Fibroblast of mammary gland (primary cell): Measurements from ENCODE around the gene CEP63.
A peak's percentile ranks its signal among the peaks of the same experiment; 100 is the strongest.

Source experiments
- DNase-seq: peaks from one replicate; pipeline ENCODE4 v3.0.0-alpha.2; 2010; ENCODE audit warnings: low read depth
- H3K4me3 ChIP-seq: 2 replicates; pipeline ENCODE4 v1.5.1; 2011; ENCODE audit warnings: low read depth, mild to moderate bottlenecking, low read length, moderate library complexity; ENCODE audit not compliant: control insufficient read depth
- TF ChIP-seq, protein P1 (sequence below): conservative IDR thresholded peaks from 2 replicates; pipeline ENCODE4 v1.5.1; 2011; ENCODE audit warnings: low read depth, low read length, inconsistent platforms; ENCODE audit not compliant: control insufficient read depth, insufficient read depth

CEP63 gene

GRCh38 chr3:134621854-134622253 lies 136.0 kb downstream of the CEP63 start:
- DNase-seq = peak; percentile 24
- no peak overlapping the region for H3K4me3 ChIP-seq
- TF ChIP-seq, protein P1, sequence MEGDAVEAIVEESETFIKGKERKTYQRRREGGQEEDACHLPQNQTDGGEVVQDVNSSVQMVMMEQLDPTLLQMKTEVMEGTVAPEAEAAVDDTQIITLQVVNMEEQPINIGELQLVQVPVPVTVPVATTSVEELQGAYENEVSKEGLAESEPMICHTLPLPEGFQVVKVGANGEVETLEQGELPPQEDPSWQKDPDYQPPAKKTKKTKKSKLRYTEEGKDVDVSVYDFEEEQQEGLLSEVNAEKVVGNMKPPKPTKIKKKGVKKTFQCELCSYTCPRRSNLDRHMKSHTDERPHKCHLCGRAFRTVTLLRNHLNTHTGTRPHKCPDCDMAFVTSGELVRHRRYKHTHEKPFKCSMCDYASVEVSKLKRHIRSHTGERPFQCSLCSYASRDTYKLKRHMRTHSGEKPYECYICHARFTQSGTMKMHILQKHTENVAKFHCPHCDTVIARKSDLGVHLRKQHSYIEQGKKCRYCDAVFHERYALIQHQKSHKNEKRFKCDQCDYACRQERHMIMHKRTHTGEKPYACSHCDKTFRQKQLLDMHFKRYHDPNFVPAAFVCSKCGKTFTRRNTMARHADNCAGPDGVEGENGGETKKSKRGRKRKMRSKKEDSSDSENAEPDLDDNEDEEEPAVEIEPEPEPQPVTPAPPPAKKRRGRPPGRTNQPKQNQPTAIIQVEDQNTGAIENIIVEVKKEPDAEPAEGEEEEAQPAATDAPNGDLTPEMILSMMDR = no peak

- DNase-seq = no peak
- no peak overlapping the region for H3K4me3 ChIP-seq
- TF ChIP-seq, protein P1 = no peak
Measured at GRCh38 chr3:134622806-134623365, 137.0 kb downstream of the CEP63 start.

GRCh38 chr3:134623615-134624245 lies 137.9 kb downstream of the CEP63 start:
- TF ChIP-seq, protein P1 = no peak
- DNase-seq = no peak
- H3K4me3 ChIP-seq = no peak overlapping the region
